HepG2 (cell line): Measurements from ENCODE around the gene RFXAP. TPM values are rescaled to one million over a fixed set of nuclear protein-coding genes. Genes with fewer than 3 reads are reported as not detected.

Source experiments
- ATAC-seq: fragments of 200-7000 bp; cut with Tn5 transposase; 3 replicates; pipeline ENCODE4 v1.9.1; 2020; ENCODE audit warnings: mild to moderate bottlenecking, moderate library complexity
- Bru-seq: library from RNA; stranded (reverse); fragments of 400-500 nt; gene quantifications from one replicate; lab custom pipeline; 2021; lab: Mats Ljungman, UMichigan
- BruChase-seq, 2 experiments: library from RNA; stranded (reverse); fragments of 400-500 nt; gene quantifications; one replicate each; lab custom pipeline; 2021; lab: Mats Ljungman, UMichigan
- BruUV-seq: library from RNA; stranded (reverse); fragments of 400-500 nt; replicated peaks from 2 replicates; lab custom pipeline; 2021; lab: Mats Ljungman, UMichigan
- CTCF ChIA-PET: fragments of 300-600 bp; formaldehyde crosslinking; extraction: SDS; loops from one replicate; lab custom pipeline; 2021; ENCODE audit warnings: low total read pairs, inconsistent platforms, low intra/inter-chr PET ratio; lab: Yijun Ruan, JAX
- POLR2A ChIA-PET: fragments of 350-600 bp; sonication (Branson Sonifier 250); formaldehyde crosslinking; loops from one replicate; lab custom pipeline; 2020; ENCODE audit warnings: antibody characterized with exemption, inconsistent platforms; lab: Yijun Ruan, JAX
- DNase-seq: peaks from one replicate; pipeline ENCODE4 v3.0.0-alpha.2; 2015; ENCODE audit warnings: low spot score
- FAIRE-seq: peaks from 3 replicates; lab custom pipeline; 2011; peaks lifted over from hg19 to GRCh38; lab: Jason Lieb, UNC
- H2AFZ ChIP-seq: one replicate; pipeline ENCODE4 v1.6.1; 2011; ENCODE audit warnings: low read length, inconsistent platforms
- H3K27ac ChIP-seq: fragments of 300-600 bp; 3 replicates; pipeline ENCODE4 v1.8.0; 2011; ENCODE audit warnings: mixed run types, mild to moderate bottlenecking, mixed read lengths, low read length, inconsistent platforms; ENCODE audit not compliant: insufficient read depth; ENCODE audit errors: extremely low read length
- H3K27me3 ChIP-seq, 2 experiments: fragments of 200-600 bp in 1 of 2; 2 replicates in 1 of 2; 3 replicates in 1 of 2; pipeline versions ENCODE4 v1.6.0 to v1.8.0; 2011; ENCODE audit warnings: low read length in 2 of 2, mild to moderate bottlenecking in 2 of 2, moderate library complexity in 2 of 2, inconsistent platforms in 1 of 2; ENCODE audit not compliant: insufficient read depth in 2 of 2, control insufficient read depth in 1 of 2
- H3K36me3 ChIP-seq, 2 experiments: fragments of 200-600 bp in 1 of 2; replicated peaks in 1 of 2; 2 replicates in 1 of 2; 3 replicates in 1 of 2; pipeline versions ENCODE4 v1.5.1 to v1.8.0; 2011; ENCODE audit warnings: low read length in 2 of 2, inconsistent platforms in 1 of 2; ENCODE audit not compliant: insufficient read depth in 2 of 2, control insufficient read depth in 1 of 2
- H3K4me1 ChIP-seq: 2 replicates; pipeline ENCODE4 v1.5.1; 2012; ENCODE audit warnings: low read length, inconsistent platforms; ENCODE audit not compliant: insufficient read depth
- H3K4me2 ChIP-seq: 2 replicates; pipeline ENCODE4 v1.6.0; 2011; ENCODE audit warnings: low read depth, low read length, inconsistent platforms
- H3K4me3 ChIP-seq, 3 experiments: fragments of 200-600 bp in 1 of 3; sonication (generic), shearing (Covaris generic) in 1 of 3; replicated peaks in 1 of 3; 2 replicates each; pipeline ENCODE4 v1.5.1; 2011 to 2016; ENCODE audit warnings: low read length in 3 of 3, inconsistent platforms in 2 of 3, low read depth in 2 of 3, mild to moderate bottlenecking in 2 of 3, control low read depth in 1 of 3, mixed read lengths in 1 of 3; ENCODE audit not compliant: insufficient read depth in 1 of 3
- H3K79me2 ChIP-seq: one replicate; pipeline ENCODE4 v1.6.1; 2011; ENCODE audit warnings: low read length, inconsistent platforms; ENCODE audit not compliant: insufficient read depth
- H3K9ac ChIP-seq: 2 replicates; pipeline ENCODE4 v1.6.0; 2011; ENCODE audit warnings: mild to moderate bottlenecking, low read depth, low read length, inconsistent platforms; ENCODE audit not compliant: insufficient read depth
- H3K9me3 ChIP-seq: 2 replicates; pipeline ENCODE4 v1.5.1; 2012; ENCODE audit warnings: mild to moderate bottlenecking, low read length
- H4K20me1 ChIP-seq: 2 replicates; pipeline ENCODE4 v1.6.0; 2011; ENCODE audit warnings: inconsistent platforms, mild to moderate bottlenecking, low read length, moderate library complexity; ENCODE audit not compliant: insufficient read depth
- CCDC6 ChIP-seq: sonication (generic); formaldehyde crosslinking; IDR thresholded peaks from 2 replicates; pipeline ENCODE4 v1.8.1; 2022; ENCODE audit warnings: mild to moderate bottlenecking, missing genetic modification reagents, moderate library complexity
- DNMT3B ChIP-seq: conservative IDR thresholded peaks from 2 replicates; pipeline ENCODE4 v1.6.1; 2016; ENCODE audit warnings: missing biosample characterization, control low read depth
- MBNL3 ChIP-seq: fragments of 250-450 bp; sonication (Bioruptor Pico); conservative IDR thresholded peaks from 2 replicates; pipeline ENCODE4 v1.8.0; 2022; ENCODE audit warnings: mild to moderate bottlenecking, inconsistent platforms
- RORA ChIP-seq: sonication (generic); formaldehyde crosslinking; IDR thresholded peaks from 2 replicates; pipeline ENCODE4 v1.5.0; 2020; ENCODE audit warnings: mild to moderate bottlenecking, missing genetic modification reagents, moderate library complexity
- SMARCE1 ChIP-seq: fragments of 450-650 bp; IDR thresholded peaks from 2 replicates; pipeline ENCODE4 v1.6.1; 2017; ENCODE audit warnings: borderline replicate concordance
- U2AF2 ChIP-seq: fragments of 200-400 bp; formaldehyde crosslinking; IDR thresholded peaks from 2 replicates; pipeline ENCODE4 v1.6.1; 2017; ENCODE audit warnings: low read depth, mild to moderate bottlenecking, low read length
- ZNF724P ChIP-seq: sonication (generic); formaldehyde crosslinking; IDR thresholded peaks from 2 replicates; pipeline ENCODE4 v1.8.0; 2022; ENCODE audit warnings: missing genetic modification reagents, borderline replicate concordance
- ZNF841 ChIP-seq: sonication (generic); formaldehyde crosslinking; IDR thresholded peaks from 2 replicates; pipeline ENCODE4 v1.8.1; 2023; ENCODE audit warnings: missing genetic modification reagents, borderline replicate concordance
- ZSCAN31 ChIP-seq: sonication (generic); formaldehyde crosslinking; IDR thresholded peaks from 2 replicates; pipeline ENCODE4 v1.5.0; 2020; ENCODE audit warnings: low read depth, mild to moderate bottlenecking, missing genetic modification reagents
- WGBS: methylation state at CpG from one replicate; pipeline ENCODE4 v1.1.6; 2017; ENCODE audit warnings: low lambda C conversion rate; 5-methylcytosine and 5-hydroxymethylcytosine counted together
- in situ Hi-C: cut with HindIII; loops from 2 replicates; pipeline ENCODE4 v1.10.0; 2017; ENCODE audit warnings: low pct_unique_long_range_greater_than_20kb; ENCODE audit not compliant: extremely low pct_ligation_motif_present
- intact Hi-C: fragments of 100-400 bp; cut with micrococcal nuclease; formaldehyde crosslinking; loops from one replicate; pipeline ENCODE4 v1.10.0; 2022; ENCODE audit not compliant: unreplicated experiment
- long read RNA-seq, 2 experiments: library from RNA in 1 of 2; library from polyadenylated mRNA in 1 of 2; stranded (forward) in 1 of 2; unstranded in 1 of 2; transcript quantifications; one replicate each; pipeline ENCODE4 v2.0.0, GENCODE V29; 2019 to 2022
- polyA minus RNA-seq, 3 experiments: library from RNA; depleted of rRNA, polyadenylated mRNA; stranded (reverse); fragments of >200 nt; gene quantifications; 2 replicates each; pipeline ENCODE4 v1.2.3, GENCODE V29; 2011; ENCODE audit warnings: low replicate concordance in 1 of 3
- polyA plus RNA-seq, 8 experiments: library from polyadenylated mRNA; depleted of rRNA in 3 of 8; stranded (reverse) in 7 of 8; unstranded in 1 of 8; fragments of >200 nt; fragmentation: Illumina TruSeq in 4 of 8; extraction: Trizol in 4 of 8; gene quantifications; 2 replicates each; pipeline versions ENCODE4 v1.2.1 to v1.2.3, GENCODE V29; 2011 to 2016; ENCODE audit warnings: low read depth in 4 of 8, missing spikeins in 1 of 8, mixed read lengths in 1 of 8; ENCODE audit not compliant: insufficient read depth in 1 of 8
- total RNA-seq, 5 experiments: library from RNA; depleted of rRNA; stranded (reverse); fragments of >200 nt; fragmentation: Illumina TruSeq; extraction: Trizol; gene quantifications; 2 replicates each; pipeline ENCODE4 v1.2.3, GENCODE V29; 2016; ENCODE audit warnings: low read depth in 1 of 5
- TF ChIP-seq, protein P1 (sequence below): sonication (generic); formaldehyde crosslinking; IDR thresholded peaks from 2 replicates; pipeline ENCODE4 v1.4.0; 2020; ENCODE audit warnings: mild to moderate bottlenecking, missing genetic modification reagents
- TF ChIP-seq, protein P2 (sequence below): sonication (generic); formaldehyde crosslinking; IDR thresholded peaks from 2 replicates; pipeline ENCODE4 v1.5.0; 2020; ENCODE audit warnings: mild to moderate bottlenecking, missing genetic modification reagents
- TF ChIP-seq, protein P3 (sequence below): sonication (generic); formaldehyde crosslinking; IDR thresholded peaks from 2 replicates; pipeline ENCODE4 v1.4.0; 2020; ENCODE audit warnings: missing genetic modification reagents, borderline replicate concordance

Gene RFXAP, protein sequence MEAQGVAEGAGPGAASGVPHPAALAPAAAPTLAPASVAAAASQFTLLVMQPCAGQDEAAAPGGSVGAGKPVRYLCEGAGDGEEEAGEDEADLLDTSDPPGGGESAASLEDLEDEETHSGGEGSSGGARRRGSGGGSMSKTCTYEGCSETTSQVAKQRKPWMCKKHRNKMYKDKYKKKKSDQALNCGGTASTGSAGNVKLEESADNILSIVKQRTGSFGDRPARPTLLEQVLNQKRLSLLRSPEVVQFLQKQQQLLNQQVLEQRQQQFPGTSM
- 1.8 and 4.4 TPM in 2 replicates for total RNA-seq (2016; rRNA removed; fragmentation: Illumina TruSeq; extraction: Trizol)
- 0.40 and 0.53 TPM in 2 replicates for total RNA-seq (2016; cell fraction: cytosol; rRNA removed; fragmentation: Illumina TruSeq; extraction: Trizol; ENCODE audit: low read depth)
- total RNA-seq (2016; cell fraction: insoluble cytoplasmic fraction; rRNA removed; fragmentation: Illumina TruSeq; extraction: Trizol) = 2.1 and 3.6 TPM in 2 replicates
- 3.3 and 3.5 TPM in 2 replicates for total RNA-seq (2016; cell fraction: membrane; rRNA removed; fragmentation: Illumina TruSeq; extraction: Trizol)
- total RNA-seq (2016; cell fraction: nucleus; rRNA removed; fragmentation: Illumina TruSeq; extraction: Trizol) = 4.8 and 5.9 TPM in 2 replicates
- polyA plus RNA-seq (2011; rRNA removed) = 6.9 and 7.9 TPM in 2 replicates
- polyA plus RNA-seq (2011; cell fraction: cytosol; rRNA removed) = 3.0 and 4.3 TPM in 2 replicates
- polyA plus RNA-seq (2011; cell fraction: nucleus; rRNA removed) = 5.9 and 7.8 TPM in 2 replicates
- polyA plus RNA-seq (2012) = 8.1 and 9.7 TPM in 2 replicates
- 0.99 and 2.0 TPM in 2 replicates for polyA plus RNA-seq (2016; cell fraction: cytosol; fragmentation: Illumina TruSeq; extraction: Trizol; ENCODE audit: low read depth)
- 12.7 and 13.6 TPM in 2 replicates for polyA plus RNA-seq (2016; cell fraction: insoluble cytoplasmic fraction; fragmentation: Illumina TruSeq; extraction: Trizol; ENCODE audit: low read depth)
- polyA plus RNA-seq (2016; cell fraction: membrane; fragmentation: Illumina TruSeq; extraction: Trizol; ENCODE audit: low read depth) = 4.3 and 5.6 TPM in 2 replicates
- polyA plus RNA-seq (2016; cell fraction: nucleus; fragmentation: Illumina TruSeq; extraction: Trizol; ENCODE audit: insufficient read depth, low read depth) = 17.8 and 18.4 TPM in 2 replicates
- polyA minus RNA-seq (2011; rRNA and poly(A)+ RNA removed; ENCODE audit: low replicate concordance) = 1.7 and 1.9 TPM in 2 replicates
- polyA minus RNA-seq (2011; cell fraction: cytosol; rRNA and poly(A)+ RNA removed) = 2.0 and 2.9 TPM in 2 replicates
- polyA minus RNA-seq (2011; cell fraction: nucleus; rRNA and poly(A)+ RNA removed) = 8.5 and 10.2 TPM in 2 replicates
- Bru-seq, nascent RNA = percentile 80 among the genes with signal in this experiment
- percentile 81 among the genes with signal in this experiment for BruChase-seq, experiment 1, labeled RNA remaining after a 6-hour chase
- BruChase-seq, experiment 2, labeled RNA remaining after a 2-hour chase = percentile 88 among the genes with signal in this experiment
- long read RNA-seq, experiment 1, partial matches to known transcripts = 0 of 3 reads
- long read RNA-seq, experiment 1, other reads (novel, unspliced or antisense) = 1 of 3 reads
- long read RNA-seq, experiment 2, transcript RFXAP-201 (3 exons, 2,304 nt) = major isoform, 6 of 17 reads
- long read RNA-seq, experiment 2, partial matches to known transcripts = 0 of 17 reads
- long read RNA-seq, experiment 2, other reads (novel, unspliced or antisense) = 11 of 17 reads

DNA sequence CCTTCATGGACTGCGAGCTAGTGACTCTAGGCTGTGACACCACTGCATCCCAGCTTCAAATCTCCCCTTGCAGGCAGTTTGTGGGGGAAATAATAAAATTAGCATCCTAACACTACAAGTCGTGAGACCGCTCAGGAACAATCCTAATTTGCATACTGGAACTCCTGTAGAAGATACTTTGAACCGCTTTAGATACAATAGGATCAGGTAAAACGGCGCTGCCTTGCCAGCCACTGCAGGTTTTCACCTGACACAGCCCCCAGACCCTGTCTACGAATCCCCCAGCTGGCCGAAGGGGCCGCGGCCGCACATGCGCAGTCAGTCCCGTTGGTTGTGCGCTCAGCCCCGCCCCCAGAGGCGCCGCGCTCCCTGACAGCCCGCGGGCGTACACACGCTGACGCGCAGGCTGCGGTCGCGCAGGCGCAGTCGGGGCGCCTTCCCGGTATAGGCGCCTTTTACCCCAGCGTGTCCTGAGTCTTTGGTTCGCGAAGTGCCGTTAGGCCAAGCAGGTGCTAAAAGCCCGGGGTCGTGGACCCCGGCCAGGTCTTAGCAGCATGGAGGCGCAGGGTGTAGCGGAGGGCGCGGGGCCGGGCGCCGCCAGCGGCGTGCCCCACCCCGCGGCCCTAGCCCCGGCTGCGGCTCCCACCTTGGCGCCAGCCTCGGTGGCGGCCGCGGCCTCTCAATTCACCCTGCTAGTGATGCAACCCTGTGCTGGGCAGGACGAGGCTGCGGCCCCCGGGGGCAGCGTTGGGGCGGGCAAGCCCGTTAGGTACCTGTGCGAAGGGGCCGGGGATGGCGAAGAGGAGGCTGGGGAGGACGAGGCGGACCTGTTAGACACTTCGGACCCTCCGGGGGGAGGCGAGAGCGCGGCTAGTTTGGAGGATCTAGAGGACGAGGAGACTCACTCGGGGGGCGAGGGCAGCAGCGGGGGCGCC is at the start of gene RFXAP:
RFXAP (plus strand) TSS at position 419 of the 935 bp plus-strand sequence; CDS start at position 555, 136 bp downstream.
- H3K4me1 ChIP-seq = peaks cover 46% of the 10 kb centered on the region
- peak within 1 kb of the TSS; percentile 92 for H2AFZ ChIP-seq
- no peaks in the 10 kb centered on the region for H3K9me3 ChIP-seq
- no peak for FAIRE-seq
- intact Hi-C loops (loop anchor here (2.0 kb wide), 2 partner anchors 64 to 240 kb away; partner anchors contain the start of gene SUPT20H), in situ Hi-C loops (no loop called here)
- peak within 1 kb of the TSS; percentile 71 to 84 (median 77) for H3K4me3 ChIP-seq
- peak within 1 kb of the TSS; percentile 82 for H3K4me2 ChIP-seq
- peaks cover 35% of the 10 kb centered on the region for H3K79me2 ChIP-seq
- no TSS peak for BruUV-seq
- no peaks in the 10 kb centered on the region; a peak in 1 of 5 replicates for H3K27me3 ChIP-seq
- peak within 1 kb of the TSS; percentile 63 for H3K27ac ChIP-seq
- POLR2A ChIA-PET = interaction anchor here (0.7 to 0.9 kb wide), 2 partner anchors 9 to 11 kb away, joined by 3 to 4 read pairs; no protein-coding TSS in a partner anchor
- peak; percentile 93 for ATAC-seq
- H4K20me1 ChIP-seq = peaks cover 6% of the 10 kb centered on the region; the same call in 1 of the 2 replicates
- H3K9ac ChIP-seq = peak within 1 kb of the TSS; percentile 73
- DNase-seq = peak; percentile 74
- WGBS = under 1% methylated on average over 28 of the region's 78 CpGs
- CTCF ChIA-PET = no interaction called here
- no peaks in the 10 kb centered on the region for H3K36me3 ChIP-seq
- TF ChIP-seq U2AF2 (no peak), ZSCAN31 (CRISPR knock-in tag) (no peak), CCDC6 (CRISPR knock-in tag) (no peak), RORA (CRISPR knock-in tag) (no peak), ZNF724P (peak; percentile 53; the same call in 1 of the 2 replicates), SMARCE1 (no peak), DNMT3B (no peak), MBNL3 (CRISPR knock-in tag) (no peak), ZNF841 (CRISPR knock-in tag) (peak; percentile 66; the same call in 1 of the 2 replicates)
- TF ChIP-seq, protein P1, sequence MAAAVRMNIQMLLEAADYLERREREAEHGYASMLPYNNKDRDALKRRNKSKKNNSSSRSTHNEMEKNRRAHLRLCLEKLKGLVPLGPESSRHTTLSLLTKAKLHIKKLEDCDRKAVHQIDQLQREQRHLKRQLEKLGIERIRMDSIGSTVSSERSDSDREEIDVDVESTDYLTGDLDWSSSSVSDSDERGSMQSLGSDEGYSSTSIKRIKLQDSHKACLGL (CRISPR knock-in tag) = no peak
- TF ChIP-seq, protein P2, sequence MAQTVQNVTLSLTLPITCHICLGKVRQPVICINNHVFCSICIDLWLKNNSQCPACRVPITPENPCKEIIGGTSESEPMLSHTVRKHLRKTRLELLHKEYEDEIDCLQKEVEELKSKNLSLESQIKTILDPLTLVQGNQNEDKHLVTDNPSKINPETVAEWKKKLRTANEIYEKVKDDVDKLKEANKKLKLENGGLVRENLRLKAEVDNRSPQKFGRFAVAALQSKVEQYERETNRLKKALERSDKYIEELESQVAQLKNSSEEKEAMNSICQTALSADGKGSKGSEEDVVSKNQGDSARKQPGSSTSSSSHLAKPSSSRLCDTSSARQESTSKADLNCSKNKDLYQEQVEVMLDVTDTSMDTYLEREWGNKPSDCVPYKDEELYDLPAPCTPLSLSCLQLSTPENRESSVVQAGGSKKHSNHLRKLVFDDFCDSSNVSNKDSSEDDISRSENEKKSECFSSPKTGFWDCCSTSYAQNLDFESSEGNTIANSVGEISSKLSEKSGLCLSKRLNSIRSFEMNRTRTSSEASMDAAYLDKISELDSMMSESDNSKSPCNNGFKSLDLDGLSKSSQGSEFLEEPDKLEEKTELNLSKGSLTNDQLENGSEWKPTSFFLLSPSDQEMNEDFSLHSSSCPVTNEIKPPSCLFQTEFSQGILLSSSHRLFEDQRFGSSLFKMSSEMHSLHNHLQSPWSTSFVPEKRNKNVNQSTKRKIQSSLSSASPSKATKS (CRISPR knock-in tag) = no peak
- TF ChIP-seq, protein P3, sequence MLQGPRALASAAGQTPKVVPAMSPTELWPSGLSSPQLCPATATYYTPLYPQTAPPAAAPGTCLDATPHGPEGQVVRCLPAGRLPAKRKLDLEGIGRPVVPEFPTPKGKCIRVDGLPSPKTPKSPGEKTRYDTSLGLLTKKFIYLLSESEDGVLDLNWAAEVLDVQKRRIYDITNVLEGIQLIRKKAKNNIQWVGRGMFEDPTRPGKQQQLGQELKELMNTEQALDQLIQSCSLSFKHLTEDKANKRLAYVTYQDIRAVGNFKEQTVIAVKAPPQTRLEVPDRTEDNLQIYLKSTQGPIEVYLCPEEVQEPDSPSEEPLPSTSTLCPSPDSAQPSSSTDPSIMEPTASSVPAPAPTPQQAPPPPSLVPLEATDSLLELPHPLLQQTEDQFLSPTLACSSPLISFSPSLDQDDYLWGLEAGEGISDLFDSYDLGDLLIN (CRISPR knock-in tag) = no peak
